Measurements from ENCODE around the gene IFNA8. TPM values are rescaled to one million over a fixed set of nuclear protein-coding genes. Genes with fewer than 3 reads are reported as not detected.
"Not testable (repeated sequence)": the region's sequence is repeated elsewhere in the genome, so short reads cannot be mapped to it uniquely, and the experiment has no call there.

Gene IFNA8
- polyA plus RNA-seq, 5 donors: not detected

- DNase-seq: no peak
These were observed 19.3 kb downstream of the IFNA8 start for GRCh38 chr9:21428235-21428634.

- no peak for DNase-seq
These were observed 20.3 kb downstream of the IFNA8 start for GRCh38 chr9:21429191-21429590.

DNA sequence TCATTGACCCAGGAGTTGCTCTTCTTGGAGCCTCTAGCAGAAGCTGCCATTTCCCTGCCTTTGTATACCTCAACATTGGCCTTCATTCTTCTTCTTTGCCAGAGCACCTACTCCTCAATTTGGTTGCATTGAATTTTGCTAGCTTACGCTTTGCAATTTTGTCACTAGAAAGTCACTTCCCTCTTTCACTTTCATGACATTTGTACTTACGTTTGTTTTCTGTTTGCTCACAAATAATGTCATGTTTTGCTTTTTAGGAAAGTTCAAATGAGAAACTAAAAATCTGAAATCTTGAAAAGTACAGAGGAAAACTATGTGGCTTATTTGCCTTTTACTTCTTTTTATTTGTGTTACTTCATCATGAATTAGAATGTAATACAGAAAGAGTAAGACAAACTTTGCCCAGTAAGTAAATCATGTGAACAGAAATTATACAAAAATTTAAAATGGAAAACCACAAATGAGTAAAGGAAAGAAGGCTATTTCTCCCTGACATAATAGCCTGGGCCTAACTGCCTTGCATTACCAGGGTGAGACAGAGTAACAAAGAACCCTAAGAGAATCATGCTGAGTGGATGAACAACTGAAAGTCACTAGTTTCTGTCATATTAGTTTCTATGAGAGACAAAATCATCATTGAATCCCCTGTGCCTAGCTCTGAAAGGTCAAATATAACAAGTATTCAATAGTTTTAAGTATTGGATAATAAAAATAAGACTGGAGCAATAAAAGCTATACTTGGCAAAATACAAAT is 23.9 kb downstream of the IFNA8 start:
- DNase-seq: no peak

DNA sequence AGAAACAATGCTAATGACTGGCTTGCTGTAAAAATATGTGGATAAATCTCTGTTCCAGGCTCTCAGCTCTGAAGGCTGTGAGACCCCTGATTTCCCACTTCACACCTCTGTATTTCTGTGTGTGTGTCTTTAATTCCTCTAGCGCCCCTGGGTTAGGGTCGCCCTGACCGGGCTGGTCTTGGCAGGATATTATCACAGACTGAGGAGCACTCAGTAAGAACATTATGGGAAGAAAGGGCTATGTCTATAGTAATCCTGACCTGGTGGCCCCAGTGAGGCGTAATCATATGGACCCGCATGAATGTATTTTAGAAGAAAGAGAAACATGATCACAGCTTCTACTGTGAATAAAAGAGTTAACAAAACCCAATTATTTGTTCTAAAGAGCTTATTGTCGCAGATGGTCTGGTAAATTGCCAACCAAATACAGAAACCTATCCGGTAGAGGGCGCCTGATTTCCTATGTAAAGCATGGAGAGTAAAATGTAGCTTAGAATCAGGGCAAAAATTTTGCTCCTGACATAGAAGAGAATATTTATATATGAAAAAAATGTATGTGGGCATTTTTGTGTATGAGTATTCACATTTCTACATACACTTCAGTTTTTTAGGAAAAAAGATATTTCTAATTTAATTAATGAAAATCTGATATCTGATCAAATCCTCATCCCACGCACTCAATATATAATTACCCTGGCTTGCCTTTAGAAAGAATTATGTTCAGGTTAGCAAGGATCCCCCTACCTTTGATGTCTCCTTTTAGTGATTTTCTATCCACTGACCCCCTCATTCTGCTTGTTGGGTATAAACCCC is 25.5 kb downstream of the IFNA8 start:
- peak; percentile 2 to 27 for DNase-seq

GRCh38 chr9:21435015-21435383 is 26.1 kb downstream of the IFNA8 start:
- DNase-seq: not testable (repeated sequence)

DNA sequence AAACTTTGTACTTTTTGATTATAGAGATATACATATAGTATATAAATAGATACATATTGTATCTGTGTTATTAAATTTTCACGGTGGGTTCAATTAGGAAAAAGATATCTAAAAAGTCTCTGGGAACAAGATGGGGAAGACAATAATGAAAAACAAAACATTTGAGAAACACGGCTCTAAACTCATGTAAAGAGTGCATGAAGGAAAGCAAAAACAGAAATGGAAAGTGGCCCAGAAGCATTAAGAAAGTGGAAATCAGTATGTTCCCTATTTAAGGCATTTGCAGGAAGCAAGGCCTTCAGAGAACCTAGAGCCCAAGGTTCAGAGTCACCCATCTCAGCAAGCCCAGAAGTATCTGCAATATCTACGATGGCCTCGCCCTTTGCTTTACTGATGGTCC is 31.2 kb downstream of the IFNA8 start, which contains the start of gene IFNA1:
IFNA1 (plus strand) TSS at position 301 of the 400 bp plus-strand sequence; CDS start at position 370, 69 bp downstream.
- DNase-seq: no peak

DNA sequence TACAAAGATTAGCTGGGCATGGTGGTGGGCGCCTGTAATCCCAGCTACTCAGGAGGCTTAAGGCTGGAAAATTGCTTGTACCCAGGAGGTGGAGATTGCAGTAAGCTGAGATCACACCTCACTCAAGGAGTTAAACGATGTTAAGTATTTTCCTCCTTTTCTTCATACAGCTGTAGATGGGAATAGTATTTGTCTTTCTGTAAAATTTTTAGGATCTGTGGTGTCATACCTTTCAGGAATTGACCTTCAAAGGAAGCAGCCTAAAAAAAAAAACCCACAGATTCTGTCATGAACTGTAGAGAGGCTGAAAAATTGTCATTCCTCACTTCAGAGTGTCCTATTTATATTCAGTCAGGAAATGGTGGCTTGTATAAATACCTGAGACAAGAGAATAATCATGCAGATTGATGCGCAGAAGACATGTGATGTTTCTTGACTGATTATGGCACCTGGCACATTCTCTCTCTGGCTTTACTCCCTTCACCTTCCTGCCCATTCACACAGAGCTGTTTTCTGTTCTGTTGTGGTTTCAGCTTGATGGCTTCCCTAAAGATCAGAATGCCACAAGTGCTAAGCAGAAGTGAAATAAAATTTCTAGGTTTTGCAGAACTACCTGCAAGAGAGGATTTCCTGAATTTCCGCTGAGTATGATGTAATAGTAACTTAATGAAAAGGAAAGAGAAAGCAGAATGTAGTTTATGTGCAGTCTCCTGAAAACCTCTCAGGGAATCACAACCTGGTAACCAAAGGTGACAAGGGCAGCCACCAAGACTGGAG is 35.1 kb downstream of the IFNA8 start:
- DNase-seq: no peak

DNA sequence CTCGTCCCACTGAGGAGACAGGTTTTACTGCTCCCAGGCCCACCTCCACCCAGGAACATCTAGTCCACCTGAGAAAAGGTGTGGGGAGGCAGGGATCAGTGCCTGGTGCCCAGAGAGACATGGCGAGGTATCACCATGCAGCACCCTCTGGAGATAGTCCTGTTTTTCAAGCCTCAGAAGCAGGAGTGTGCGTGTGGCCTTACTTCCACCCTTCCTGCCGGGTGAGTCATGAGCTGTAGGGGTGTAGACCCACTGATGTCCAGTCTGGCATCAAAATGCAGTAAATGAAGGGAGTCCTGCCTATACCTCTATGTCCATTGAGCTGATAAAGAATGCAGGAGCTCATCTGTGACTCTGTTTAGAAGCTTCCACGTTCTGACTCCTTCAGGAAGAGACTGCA is 40.4 kb downstream of the IFNA8 start:
- not testable (repeated sequence) for DNase-seq

- no peak for DNase-seq
These were observed 41.9 kb downstream of the IFNA8 start for GRCh38 chr9:21450733-21451394.

GRCh38 chr9:21452681-21453080 is 43.8 kb downstream of the IFNA8 start:
- DNase-seq: no peak

DNA sequence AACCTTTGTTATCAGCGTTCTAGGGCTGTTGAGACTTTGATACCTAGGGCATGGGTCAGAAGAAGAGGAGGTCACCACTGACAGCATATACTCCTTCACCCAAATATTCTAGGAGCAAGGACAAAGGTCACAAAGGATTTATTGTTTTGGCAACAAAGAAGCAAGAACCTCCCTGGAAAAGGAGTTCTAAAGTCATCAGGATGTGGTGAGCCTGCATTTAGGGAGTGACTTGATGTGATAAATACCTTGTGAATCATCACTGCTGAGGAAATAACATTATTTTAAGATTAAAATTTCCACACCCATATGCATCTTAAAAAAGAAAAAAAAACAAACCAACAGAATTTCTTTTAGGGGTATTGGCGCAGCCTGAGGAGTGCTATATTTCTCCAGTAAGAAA is 45.2 kb downstream of the IFNA8 start:
- DNase-seq: no peak

DNA sequence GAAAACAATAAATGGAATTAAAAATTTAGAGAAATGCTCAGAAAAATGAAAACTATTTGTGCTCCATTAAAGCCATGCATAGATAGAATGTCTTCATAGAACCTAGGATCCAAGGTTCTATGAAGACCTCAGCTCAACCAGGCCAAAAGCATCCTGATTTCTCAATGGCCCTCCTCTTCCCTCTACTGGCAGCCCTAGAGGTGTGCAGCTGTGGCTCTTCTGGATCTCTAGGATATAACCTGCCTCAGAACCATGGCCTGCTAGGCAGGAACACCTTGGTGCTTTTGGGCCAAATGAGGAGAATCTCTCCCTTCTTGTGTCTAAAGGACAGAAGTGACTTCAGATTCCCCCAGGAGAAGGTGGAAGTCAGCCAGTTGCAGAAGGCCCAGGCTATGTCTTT is 46.4 kb downstream of the IFNA8 start:
- DNase-seq: peak in 1 of 2 donors; percentile 1

Other genes starting within 250 kb of the IFNA8 start
- under 1 TPM in 1 of 5 donors, not detected in 4; 0.17 TPM for gene IFNA21, start 242.5 kb upstream of the IFNA8 start, polyA plus RNA-seq (ENCODE audit: insufficient read depth in 1 of 5, insufficient read length in 5 of 5, low replicate concordance in 1 of 5)
- gene IFNA4, start 221.5 kb upstream of the IFNA8 start, polyA plus RNA-seq (ENCODE audit: insufficient read depth in 1 of 5, insufficient read length in 5 of 5, low replicate concordance in 1 of 5): not detected
- gene IFNA7, start 206.9 kb upstream of the IFNA8 start, polyA plus RNA-seq (ENCODE audit: insufficient read depth in 1 of 5, insufficient read length in 5 of 5, low replicate concordance in 1 of 5): not detected
- gene IFNA10, start 202.0 kb upstream of the IFNA8 start, polyA plus RNA-seq (ENCODE audit: insufficient read depth in 1 of 5, insufficient read length in 5 of 5, low replicate concordance in 1 of 5): not detected
- not detected for gene IFNA16, start 191.8 kb upstream of the IFNA8 start, polyA plus RNA-seq (ENCODE audit: insufficient read depth in 1 of 5, insufficient read length in 5 of 5, low replicate concordance in 1 of 5)
- not detected for gene IFNA17, start 180.9 kb upstream of the IFNA8 start, polyA plus RNA-seq (ENCODE audit: insufficient read depth in 1 of 5, insufficient read length in 5 of 5, low replicate concordance in 1 of 5)
- not detected for gene IFNA14, start 169.1 kb upstream of the IFNA8 start, polyA plus RNA-seq (ENCODE audit: insufficient read depth in 1 of 5, insufficient read length in 5 of 5, low replicate concordance in 1 of 5)
- gene IFNA5, start 103.8 kb upstream of the IFNA8 start, polyA plus RNA-seq (ENCODE audit: insufficient read depth in 1 of 5, insufficient read length in 5 of 5, low replicate concordance in 1 of 5): under 1 TPM in 1 of 5 donors, not detected in 4; 0.16 TPM
- 10 to 100 TPM; 33.0 to 51.0 (median 42.0) TPM for gene KLHL9, start 73.7 kb upstream of the IFNA8 start, polyA plus RNA-seq (ENCODE audit: insufficient read depth in 1 of 5, insufficient read length in 5 of 5, low replicate concordance in 1 of 5)
- not detected for gene IFNA6, start 58.2 kb upstream of the IFNA8 start, polyA plus RNA-seq (ENCODE audit: insufficient read depth in 1 of 5, insufficient read length in 5 of 5, low replicate concordance in 1 of 5)
- under 1 TPM in 2 of 5 donors, not detected in 3; 0.13 to 0.28 TPM for gene IFNA13, start 41.1 kb upstream of the IFNA8 start, polyA plus RNA-seq (ENCODE audit: insufficient read depth in 1 of 5, insufficient read length in 5 of 5, low replicate concordance in 1 of 5)
- gene IFNA2, start 23.7 kb upstream of the IFNA8 start, polyA plus RNA-seq (ENCODE audit: insufficient read depth in 1 of 5, insufficient read length in 5 of 5, low replicate concordance in 1 of 5): not detected
- under 1 TPM in 1 of 5 donors, not detected in 4; 0.19 TPM for gene IFNA1, start 31.3 kb downstream of the IFNA8 start, polyA plus RNA-seq (ENCODE audit: insufficient read depth in 1 of 5, insufficient read length in 5 of 5, low replicate concordance in 1 of 5)
- under 1 TPM; 0.13 to 0.55 (median 0.21) TPM for gene IFNE, start 73.2 kb downstream of the IFNA8 start, polyA plus RNA-seq (ENCODE audit: insufficient read depth in 1 of 5, insufficient read length in 5 of 5, low replicate concordance in 1 of 5)